Measurements from ENCODE around the gene NUP205.
A peak's percentile ranks its signal among the peaks of the same experiment; 100 is the strongest.
"Not testable (repeated sequence)": the region's sequence is repeated elsewhere in the genome, so short reads cannot be mapped to it uniquely, and the experiment has no call there.

NUP205 gene

GRCh38 chr7:135620447-135620846 lies 62.7 kb downstream of the NUP205 start:
- no peak for DNase-seq (ENCODE audit: low read depth)

DNA sequence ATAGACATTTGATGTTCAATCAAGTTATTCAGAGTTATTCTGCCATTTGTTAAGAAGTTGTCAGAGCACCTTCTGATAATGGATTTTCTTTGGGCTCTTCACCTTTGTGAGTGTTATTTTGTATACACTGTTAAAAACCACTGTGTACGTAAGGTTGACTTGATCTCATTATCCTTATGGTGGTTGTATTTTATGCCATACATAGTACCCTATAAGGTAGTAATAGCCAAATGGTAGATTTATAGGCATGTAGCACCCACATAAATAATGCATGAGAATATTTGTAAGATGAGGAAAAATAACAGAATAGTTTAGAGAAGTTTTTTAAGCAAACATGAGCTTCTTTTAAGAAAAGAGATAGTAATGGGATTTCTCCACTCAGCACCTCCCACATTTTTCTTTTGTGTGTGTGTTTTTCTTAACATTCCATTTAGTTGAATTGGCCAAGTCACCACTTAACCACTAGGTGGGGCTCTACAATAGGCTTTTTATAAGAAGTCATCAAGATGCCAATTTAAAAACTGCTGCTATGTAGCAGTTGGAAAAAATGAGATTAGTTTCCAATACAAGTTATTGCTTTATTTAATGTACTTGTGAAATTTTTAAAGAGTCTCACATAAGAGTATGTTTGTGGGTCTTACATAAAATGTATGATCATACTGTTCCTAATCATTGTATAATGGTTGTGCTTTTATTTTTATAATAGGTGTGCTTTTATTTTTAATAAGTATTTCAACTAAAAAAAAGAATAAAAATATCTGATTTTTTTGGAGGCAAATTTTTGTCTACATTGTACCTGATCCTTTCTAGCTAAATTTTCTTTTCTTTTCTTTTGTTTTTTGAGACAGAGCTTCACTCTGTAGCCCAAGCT lies 63.5 kb downstream of the NUP205 start:
- peak; percentile 86 for DNase-seq (ENCODE audit: low read depth)

GRCh38 chr7:135634191-135634878 lies 76.6 kb downstream of the NUP205 start:
- no peak for DNase-seq (ENCODE audit: low read depth)

DNA sequence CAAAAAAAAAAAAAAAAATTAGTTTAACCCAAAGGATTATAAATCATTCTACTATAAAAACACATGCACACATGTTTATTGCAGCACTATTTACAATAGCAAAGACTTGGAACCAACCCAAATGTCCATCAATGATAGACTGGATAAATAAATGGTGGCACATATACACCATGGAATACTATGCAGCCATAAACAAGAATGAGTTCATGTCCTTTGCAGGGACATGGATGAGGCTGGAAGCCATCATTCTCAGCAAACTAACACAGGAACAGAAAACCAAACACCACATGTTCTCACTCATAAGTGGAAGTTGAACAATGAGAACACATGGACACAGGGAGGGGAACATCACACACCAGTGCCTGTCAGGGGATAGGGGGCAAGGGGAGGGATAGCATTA lies 82.0 kb downstream of the NUP205 start:
- not testable (repeated sequence) for DNase-seq (ENCODE audit: low read depth)

- DNase-seq (ENCODE audit: low read depth), result no peak
Measured at GRCh38 chr7:135644154-135644553, 86.4 kb downstream of the NUP205 start.

DNA sequence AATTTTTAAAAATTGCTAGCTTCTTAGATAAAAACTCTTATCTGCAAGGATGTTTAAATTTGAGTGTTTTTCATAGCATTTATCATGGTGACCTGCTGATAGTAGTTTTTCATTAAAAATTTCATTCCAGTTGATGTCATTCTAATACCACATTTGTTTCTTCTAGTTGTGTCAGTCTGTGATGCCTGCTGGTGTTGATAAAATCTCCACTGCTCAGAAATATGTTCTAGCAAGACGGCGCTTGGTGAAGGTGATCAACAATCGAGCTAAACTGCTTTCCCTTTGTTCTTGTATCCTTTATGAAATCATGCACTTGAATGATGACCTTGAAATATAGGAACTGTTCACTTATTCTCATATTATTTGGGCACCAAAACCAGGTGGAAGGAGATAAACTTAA lies 87.0 kb downstream of the NUP205 start:
- DNase-seq (ENCODE audit: low read depth), result no peak

DNA sequence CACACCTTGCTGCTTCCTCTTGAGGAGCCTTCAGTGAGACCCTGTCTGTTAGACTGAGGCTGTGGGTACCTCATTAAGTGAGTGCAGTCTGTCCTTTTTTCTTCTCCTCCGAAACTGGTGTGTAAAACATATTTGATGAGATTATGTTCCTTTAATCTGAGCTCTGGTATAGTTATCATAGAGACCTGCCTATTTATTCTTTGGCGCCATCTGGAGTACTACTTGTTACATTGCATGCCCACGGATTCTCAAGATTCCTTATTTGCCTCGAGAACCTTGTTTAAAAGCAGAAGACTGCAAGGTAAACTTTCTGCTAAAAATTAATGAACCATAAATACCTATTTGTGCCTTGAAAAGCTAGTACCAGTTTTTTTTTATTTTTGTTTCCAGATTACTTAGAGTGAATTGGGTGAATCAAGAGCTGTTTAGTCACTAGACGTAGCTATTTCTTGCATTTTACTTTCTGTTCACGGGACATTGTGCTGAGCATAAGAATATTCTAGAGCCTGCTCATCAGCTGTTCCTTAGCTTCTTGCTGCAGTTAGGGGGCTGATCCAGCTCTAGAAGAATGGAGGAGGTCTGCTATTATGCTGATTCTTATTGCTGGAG lies 87.7 kb downstream of the NUP205 start:
- peak; percentile 48 for DNase-seq (ENCODE audit: low read depth)

DNA sequence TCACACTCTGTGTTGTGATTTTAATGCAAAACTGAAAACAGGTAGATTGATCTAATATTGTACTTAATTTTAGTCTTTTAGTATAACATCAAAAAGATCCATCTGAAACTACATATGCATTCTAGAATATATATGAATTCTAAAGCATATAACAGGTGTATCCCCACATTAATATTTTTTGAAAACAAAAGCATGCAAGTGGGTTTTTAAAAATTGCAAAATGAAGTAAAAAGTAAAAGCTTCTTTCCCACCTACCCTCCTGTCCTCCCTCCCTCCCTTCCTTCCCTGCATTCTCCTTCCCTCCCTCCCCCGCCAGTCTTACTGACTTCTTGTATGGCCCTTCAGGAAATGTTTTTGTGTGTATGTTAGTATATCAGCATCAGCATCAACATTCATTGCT lies 90.0 kb downstream of the NUP205 start:
- no peak for DNase-seq (ENCODE audit: low read depth)

- no peak for DNase-seq (ENCODE audit: low read depth)
Measured at GRCh38 chr7:135648235-135648634, 90.5 kb downstream of the NUP205 start.

- DNase-seq (ENCODE audit: low read depth), result no peak
Measured at GRCh38 chr7:135650831-135651573, 93.3 kb downstream of the NUP205 start.

- DNase-seq (ENCODE audit: low read depth), result no peak
Measured at GRCh38 chr7:135653340-135654080, 95.8 kb downstream of the NUP205 start.

GRCh38 chr7:135658564-135658963 lies 100.8 kb downstream of the NUP205 start:
- DNase-seq (ENCODE audit: low read depth), result no peak

GRCh38 chr7:135659159-135659846 lies 101.6 kb downstream of the NUP205 start:
- no peak for DNase-seq (ENCODE audit: low read depth)

GRCh38 chr7:135661311-135662122 lies 103.8 kb downstream of the NUP205 start:
- no peak for DNase-seq (ENCODE audit: low read depth)

DNA sequence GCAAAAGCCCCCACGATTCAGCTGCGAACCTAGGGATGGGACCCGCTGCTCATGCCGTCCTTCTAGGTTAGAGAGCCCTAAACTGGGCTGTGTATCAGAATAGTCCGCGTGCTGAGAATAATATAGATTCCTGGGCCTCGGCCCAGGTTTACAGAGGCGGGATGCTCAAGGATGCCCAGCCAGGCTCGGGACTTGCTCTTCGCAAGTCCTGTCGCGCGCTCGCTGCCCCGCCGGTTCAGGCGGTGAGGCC lies 104.3 kb downstream of the NUP205 start:
- no peak for DNase-seq (ENCODE audit: low read depth)

- DNase-seq (ENCODE audit: low read depth), result peak; percentile 97
Measured at GRCh38 chr7:135662373-135663114, 104.8 kb downstream of the NUP205 start, which contains the start of gene STMP1. Gene STMP1, plus strand, starts transcription at chr7:135662514.

- peak; percentile 43 for DNase-seq (ENCODE audit: low read depth)
Measured at GRCh38 chr7:135664046-135664589, 106.4 kb downstream of the NUP205 start.

DNA sequence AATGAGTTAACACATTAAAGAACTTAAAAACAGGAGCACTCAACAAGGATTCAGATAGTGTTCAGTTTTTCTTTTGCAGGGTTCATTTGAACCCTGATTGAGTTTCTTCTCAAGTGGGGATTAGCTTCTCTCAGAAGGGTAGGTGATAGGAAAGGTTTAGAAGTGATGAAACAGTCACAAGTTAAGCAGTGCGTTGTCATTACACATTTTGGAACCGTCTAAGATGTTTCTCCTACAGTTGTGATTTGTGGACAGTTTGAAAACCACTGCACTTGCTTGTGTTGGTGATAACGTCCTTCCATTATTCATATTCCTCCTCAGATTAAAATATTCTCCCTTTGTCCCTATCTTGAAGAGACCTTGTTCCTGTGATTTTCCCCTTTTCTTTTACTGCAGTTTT lies 107.3 kb downstream of the NUP205 start:
- DNase-seq (ENCODE audit: low read depth), result no peak

DNA sequence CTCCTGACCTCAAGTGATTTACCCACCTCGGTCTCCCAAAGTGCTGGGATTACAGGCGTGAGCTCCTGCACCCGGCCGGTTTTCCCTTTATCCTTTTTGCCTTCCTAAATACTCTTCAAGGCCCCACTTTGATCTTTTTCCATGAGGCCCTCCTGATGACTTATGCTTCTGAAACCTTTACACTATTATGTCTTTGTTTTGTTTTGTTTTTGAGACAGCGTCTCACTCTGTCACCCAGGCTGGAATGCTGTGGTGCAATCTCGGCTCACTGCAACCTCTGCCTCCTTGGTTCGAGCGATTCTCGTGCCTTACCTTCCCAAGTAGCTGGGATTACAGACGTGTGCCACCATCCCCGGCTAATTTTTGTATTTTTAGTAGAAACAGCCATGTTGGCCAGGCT lies 108.4 kb downstream of the NUP205 start:
- DNase-seq (ENCODE audit: low read depth), result peak; percentile 12

All from fibroblast of gingiva (primary cell).